ENCODE results near the gene MAGI2.
"Not testable (repeated sequence)": the region's sequence is repeated elsewhere in the genome, so short reads cannot be mapped to it uniquely, and the experiment has no call there.

MAGI2 gene

DNA sequence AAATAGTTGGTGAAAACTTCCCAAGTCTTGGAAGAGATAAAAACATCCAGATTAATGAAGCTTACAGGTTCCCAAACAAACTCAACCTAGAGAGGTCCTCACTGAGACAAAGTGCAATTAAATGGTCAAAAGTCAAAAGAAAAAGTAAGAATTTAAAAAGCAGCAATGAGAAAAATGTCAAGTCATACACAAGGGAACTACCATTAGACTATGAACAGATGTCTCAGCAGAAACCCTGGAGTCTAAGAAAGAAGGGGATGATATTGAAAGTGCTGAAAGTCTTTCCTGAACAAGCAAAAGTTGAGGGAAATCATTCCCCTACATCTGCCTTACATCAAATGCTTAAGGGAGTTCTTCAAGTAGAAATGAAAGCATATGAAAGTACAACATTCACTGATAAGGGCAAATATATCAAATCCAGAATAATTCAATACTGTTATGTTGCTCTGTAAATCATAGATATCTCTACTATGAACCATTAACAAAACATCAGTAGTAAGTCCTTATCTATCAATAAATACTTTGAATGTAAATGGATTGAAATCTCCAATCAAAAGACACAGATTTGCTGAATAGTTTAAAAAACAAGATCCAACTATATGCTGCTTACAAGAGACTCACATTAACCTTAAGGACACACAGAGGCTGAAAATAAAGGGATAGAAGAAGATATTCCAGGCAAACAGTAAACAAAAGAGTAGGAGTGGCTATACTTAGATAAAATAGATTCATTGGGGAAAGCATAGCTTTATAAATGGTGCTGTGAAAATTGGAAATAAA, 1205.4 kb downstream of the MAGI2 start:
- DNase-seq: no peak

DNA sequence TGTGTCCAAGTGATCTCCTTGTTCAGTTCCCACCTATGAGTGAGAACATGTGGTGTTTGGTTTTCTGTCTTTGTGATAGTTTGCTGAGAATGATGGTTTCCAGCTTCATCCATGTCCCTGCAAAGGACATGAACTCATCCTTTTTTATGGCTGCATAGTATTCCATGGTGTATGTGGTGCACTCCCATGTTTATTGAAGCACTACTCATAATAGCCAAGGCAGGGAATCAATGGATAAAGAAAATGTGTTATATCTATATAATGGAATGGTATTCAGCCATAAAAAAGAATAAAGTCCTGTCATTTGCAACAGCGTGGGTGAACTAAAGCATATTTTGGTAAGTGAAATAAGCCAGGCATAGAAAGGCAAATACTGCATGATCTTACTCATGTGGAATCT, 1213.3 kb downstream of the MAGI2 start:
- not testable (repeated sequence) for DNase-seq

DNA sequence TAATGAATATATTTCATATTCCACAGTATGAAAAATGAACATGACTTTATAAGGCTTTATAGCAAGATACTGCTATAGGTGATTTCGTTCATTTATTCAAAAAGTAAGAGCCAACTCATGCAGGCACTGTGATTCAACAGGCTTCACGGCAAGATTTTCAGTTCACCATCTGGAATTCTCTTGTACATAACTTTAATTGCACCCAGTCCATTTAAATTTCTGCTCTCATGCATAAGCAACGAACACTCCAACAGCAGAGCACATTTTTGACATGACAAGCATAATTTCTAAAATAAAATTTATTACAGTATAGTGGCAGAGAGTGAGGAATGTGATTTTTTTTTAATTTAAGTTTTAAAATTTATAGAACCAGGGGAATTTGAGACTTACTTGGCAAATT, 1218.8 kb downstream of the MAGI2 start:
- DNase-seq: no peak

DNA sequence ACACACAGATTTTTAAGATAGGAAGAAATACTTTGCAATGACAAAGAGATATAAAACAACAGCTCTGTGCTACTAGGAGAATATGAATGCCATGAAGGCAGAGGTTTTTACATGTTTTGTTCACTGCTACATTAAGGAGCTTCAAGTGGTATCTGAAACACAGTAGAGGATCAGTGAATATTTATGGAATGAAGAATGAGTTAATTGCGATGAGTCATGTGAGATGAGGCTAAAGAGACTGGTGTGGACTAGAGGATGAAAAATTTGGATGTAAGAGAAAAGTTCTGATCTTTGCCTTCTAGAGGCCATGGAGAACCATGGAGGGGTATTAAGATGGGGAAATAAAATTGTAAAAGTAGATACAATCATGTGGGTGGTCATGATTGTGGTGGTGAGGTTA, 1220.7 kb downstream of the MAGI2 start:
- no peak for DNase-seq

DNA sequence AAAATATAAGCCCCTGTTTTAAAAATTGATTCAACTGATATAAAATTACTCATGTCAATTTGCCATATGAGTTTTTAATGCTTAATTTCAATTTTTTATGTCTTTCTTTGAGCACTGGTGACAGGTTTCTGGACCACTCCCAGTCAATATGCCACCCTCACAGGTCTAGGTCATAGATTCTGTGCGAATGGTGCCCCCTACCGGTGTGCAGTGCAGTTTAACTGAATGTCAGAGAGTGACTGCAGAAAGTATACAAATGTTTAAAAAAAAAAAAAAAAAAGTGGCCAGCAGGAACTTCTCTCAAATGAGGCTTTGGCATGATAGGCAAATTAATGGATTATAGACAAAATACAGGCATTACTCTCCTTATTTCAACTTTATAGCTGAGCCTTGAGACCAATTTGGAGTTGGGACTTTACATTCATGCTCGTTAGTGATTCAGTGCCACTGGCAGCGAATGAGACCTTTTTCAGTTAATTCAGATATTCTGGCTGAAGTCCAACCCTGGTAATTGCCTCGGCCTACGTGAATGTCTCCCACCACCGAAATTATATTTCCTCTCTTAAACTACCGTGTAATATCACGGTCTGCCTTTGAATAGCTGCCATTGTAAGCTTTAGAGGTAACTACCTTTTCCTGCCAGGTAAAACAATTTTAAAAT, 1227.3 kb downstream of the MAGI2 start:
- DNase-seq: no peak

DNA sequence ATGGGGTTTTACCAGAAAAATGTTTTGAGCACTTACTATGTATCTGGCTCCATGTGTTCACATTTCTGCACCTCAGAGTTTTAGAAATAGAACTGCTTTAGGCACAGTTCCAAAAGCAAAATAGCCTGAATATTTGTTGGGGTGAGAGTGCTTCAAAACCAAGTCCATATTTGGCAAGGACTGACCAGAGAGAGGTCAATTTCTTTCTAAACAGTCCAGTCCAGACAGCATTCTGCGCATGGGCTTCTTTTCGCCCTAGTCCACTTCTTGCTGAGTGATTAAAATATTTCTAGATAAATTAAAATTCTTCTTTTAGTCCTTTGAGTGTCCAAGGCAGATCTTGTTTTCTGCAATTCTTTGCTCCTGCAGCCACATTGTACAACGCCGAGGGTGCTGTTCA, 1227.9 kb downstream of the MAGI2 start:
- DNase-seq: no peak

DNA sequence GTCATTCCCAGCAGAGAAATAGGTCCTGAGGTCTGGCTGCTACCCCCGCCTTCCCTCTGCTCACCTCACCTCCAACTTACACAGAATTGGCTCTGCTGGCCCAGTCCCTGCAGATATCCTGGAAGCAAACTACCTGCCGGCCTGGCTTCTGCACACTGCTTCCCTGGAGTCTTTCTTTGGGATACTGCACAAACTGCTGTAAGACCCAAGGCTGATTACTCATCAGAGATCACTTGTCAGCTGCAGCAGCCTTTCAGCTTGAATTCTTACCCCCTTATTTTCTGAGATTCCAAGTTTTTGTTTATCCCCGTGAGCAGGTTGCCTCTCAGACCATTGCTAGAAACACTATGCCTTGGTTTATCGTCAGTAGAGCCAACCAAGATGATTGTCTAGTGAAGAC, 1228.5 kb downstream of the MAGI2 start:
- no peak for DNase-seq

DNA sequence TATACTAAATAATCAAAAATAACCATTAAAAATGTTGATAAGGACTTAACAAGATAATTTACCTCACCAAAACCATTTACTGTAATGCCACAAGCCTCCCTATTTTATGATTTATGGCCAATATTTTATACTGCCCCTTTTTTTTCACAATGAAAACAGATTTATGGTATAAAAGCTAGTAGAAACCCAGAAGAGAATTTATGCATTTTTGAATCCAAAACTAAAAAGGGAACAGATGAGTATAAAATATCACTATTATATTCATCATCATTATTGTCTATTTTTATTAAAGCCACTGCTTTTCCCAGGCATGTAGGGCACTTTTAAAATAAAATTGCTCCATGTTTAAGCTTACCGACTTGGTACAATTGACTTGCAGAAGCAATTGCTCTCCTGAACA, 1229.9 kb downstream of the MAGI2 start:
- DNase-seq: no peak

DNA sequence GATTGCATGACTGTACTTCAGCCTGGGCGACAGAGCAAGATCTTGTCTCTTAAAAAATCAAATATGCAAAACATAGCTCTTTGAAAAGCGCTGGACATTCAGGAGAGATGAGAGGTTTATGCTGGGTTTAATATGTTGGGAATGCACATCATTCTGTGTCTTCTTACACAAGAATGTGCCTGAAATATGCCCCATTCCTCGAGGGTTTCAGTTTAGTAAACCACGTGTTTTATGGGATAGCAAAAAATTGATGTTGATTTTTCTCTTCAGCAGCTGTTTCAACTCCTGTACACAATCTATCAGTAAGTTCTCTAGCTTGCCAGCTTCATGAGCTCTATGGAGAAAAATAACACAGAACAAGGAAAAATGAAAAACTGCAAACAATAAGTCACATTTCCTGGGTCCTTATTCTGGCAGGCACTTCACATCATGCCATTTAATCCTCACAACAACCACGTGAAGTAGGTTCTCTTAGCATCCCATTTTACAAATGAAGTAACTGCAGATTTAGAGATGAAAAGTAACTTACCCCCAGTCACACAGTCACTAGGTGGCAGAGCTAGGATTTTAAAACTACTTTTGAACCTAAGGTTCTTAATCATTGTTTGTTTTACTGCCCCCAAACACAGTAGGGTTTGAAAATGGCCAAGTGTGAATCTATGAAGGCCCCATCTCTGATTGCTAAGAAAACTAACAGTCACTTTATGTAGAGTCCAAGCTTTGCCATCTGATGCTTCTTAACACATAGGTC, 1231.3 kb downstream of the MAGI2 start:
- DNase-seq: no peak

DNA sequence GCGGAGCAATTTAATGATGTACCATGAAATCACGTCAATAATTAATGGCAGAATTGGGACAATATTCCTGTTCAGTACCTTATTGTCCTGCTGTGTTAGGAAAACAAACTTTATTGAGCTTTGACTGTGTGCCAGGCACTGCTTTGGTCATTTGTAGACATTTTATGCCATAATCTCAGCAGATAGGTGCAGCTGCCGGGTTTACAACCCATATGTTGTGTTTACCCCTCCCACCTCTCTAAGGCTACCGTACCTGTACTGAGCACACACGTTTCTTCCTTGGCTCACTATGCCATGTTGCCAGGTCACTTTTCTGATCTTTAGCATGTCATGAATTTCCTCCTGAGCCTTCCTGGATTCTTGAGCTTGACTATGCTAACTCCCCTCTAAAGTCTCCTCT, 1232.7 kb downstream of the MAGI2 start:
- no peak for DNase-seq

DNA sequence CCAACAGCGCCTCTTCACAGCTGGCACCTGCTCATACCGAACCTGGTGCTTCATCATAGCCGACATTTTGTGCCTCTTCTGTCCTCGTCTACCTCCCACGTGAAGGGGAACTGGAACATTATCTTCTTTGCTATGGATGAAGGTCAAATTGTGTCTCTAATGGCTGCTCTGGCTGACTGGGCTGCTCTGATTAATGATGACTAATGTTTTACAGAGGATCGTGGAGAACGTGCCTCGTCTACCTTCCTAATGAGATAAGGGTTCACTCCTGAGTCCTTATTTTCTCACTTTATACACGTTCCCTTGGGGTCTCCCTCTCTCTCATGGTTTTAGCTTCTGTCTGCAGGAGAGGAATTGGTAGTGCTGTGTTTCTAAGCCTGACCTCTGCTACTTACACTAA, 1234.6 kb downstream of the MAGI2 start:
- DNase-seq: no peak

DNA sequence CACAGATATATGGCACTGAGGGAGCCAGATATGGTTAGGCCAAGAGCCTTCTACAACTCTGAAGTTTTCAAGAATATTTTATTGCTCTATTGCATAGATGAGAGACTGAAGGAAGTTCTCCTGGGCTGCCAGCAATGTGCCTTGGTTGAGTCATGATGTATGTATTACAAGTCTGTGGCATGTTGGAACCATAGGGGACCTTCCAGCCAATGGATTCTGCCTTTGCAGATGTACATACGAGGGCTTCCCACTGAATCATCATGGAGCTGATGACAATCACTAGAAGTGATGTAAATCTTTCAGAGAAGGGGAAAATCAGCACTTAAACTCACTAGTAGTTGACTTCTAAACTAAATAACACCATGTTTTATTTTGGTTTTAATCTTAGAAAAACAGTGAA, 1235.4 kb downstream of the MAGI2 start:
- DNase-seq: no peak

DNA sequence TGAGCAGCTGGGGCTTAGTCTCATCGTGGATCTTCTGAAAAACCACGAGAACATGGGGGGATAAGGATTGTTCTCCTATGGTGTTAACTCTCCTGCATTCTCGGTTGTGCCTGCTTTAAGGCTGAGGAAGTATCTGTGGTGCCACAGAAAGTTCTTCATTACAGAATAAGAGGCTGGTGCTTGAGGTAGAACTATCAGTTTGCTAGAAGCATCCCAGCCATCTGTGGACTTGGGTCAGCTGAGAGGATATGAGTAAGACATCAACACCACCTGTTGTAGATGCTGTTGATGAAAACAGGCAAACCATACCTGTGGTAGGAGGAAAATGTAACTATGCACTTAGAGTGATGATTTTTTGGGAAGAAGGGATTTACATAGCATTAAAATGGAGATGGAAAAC, 1238.3 kb downstream of the MAGI2 start:
- DNase-seq: no peak

DNA sequence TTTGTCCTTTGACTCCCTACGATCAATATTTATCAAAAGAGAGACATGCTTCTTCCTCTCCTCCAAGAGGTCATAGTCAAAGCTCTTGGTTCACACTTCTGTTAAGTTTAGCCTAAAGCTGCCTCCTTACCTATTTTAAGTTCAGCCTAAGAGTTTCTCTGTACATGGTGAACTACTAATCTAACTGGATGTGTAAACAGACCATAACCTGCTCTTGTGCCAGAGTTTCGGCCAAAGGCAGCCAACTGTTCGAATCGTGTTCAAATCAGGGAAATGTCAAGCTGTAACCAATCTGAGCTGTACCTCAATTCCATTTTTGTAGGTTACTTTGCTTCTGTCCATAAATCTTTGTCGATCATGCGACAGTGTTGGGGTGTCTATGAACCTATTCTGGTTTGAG, 1240.1 kb downstream of the MAGI2 start:
- no peak for DNase-seq

DNA sequence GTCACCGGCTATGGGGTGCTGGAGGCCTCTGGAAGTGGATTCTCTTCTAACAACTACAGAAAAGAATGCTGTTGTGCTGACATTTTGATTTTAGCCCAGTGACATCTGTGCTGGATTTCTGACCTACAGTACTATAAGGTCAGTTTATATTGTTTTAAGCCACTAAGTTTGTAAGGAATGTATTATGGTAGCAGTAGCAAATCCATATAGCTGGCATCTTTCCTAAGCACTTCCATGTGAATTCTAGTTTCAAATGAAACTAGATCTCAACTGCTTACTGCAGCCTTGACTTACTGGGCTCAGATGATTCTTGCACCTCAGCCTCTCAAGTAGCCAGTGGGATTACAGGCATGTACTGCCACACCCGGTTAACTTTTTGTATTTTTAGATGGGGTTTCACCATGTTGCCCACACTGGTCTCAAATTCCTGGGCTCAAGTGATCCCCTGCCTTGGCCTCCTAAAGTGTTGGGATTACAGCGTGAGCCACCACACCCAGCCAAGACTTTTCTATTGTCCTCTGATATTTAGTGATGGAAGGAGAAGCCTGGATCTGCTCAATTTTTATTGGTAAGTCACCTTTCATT, 1240.9 kb downstream of the MAGI2 start:
- no peak for DNase-seq

DNA sequence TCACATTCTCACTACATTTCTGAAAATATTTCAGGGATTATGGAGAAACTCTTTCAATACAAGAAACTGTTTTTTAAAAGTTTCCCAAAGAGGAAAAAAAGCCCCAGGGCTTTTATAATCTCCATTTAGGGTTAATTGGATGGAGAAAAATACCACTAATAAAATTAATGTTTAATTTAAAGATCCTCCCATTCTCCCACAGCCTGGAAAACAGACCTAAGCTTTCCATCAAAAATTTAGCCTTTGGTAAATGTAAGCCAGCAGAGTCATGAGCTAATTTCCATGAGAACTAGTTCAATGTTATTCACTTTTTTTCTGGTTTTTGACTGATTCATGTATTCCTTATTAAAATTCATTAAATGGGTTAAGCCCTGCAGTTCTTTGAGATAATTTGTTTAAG, 1246.2 kb downstream of the MAGI2 start:
- no peak for DNase-seq

DNA sequence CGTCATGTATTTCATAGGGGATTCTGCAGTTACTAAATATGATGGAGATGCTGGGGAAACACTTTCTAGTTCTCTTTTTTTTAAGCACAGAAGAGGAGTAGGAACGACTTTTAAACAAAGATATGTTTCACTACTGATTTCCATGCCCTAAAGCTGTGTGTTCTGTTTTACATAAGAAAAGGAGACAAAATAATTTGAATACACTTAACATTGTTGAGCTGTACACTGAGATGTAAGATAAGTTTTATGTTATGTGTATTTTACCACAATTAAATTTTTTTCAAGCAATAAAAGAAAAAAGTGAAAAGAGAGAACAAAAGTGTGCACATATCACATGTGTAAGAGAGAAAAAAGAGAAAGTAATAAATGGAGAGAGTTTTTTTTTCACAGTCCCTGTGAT, 1246.7 kb downstream of the MAGI2 start:
- DNase-seq: no peak

DNA sequence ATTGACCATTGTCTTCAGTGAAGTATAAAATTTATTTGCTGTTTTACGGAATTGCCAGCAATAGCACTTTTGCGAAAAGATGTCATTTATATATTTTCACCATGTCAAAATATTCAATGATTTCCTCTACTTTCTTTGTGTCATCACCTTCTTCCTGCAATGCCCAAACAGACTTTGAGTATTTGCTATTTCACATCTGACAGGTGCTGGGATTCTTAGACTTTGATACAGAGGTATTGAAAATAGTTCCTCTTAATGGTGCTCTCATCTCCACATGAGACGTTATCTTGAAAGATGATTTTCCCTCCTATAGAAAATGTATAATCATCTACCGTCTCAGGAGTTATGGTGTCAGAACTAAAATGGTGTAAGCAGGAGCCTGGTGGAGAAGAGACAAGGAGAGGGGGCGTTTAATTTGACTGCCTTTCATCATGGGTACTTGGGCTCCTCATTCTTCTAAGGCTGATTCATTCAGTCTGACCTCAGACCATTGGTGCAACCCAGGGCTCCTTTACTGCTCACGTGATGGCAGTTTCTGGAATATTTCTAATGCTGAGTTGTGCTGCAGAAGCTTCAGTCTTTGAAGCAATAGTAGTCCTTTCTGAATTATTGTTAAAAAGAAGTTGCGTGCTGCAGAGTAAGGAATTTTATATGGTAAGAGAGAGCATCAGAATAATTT, 1250.3 kb downstream of the MAGI2 start:
- DNase-seq: no peak

DNA sequence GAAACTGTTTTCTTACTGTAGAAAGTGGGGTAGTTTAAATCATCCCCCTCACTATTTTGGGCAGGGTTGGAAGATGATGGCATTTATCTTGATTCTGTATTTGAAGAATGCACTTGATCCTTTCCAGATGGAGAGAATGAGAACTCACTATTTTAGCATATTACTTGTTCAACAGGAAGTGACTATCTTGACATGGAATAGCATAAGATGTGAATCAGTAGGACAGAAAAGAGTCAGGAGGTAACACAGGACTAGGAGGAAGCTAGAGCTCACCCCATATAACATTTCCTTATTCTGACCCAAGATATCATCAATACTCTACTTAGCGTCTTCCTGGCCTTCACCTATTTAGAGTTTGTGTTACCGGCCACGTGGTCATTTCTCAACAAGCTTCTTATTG, 1254.7 kb downstream of the MAGI2 start:
- DNase-seq: no peak

DNA sequence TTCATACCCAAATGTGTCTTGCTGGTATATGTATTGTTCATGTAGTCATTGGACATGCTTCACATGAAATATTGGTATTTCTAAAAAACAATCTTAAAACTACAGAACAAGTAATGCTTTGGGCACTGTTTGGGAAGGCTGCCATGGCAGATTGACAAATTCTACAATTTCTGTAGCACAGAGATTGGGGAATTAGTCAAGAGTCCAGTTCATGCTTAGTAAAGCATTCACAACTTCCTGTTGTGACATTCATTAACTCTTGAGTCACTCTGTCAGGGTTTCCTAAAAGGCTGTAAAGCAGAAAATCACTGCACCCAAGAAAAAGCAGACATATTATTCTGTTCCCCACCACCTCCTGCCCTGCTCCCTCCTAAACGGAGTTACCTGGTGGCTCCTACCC, 1256.0 kb downstream of the MAGI2 start:
- DNase-seq: no peak

DNA sequence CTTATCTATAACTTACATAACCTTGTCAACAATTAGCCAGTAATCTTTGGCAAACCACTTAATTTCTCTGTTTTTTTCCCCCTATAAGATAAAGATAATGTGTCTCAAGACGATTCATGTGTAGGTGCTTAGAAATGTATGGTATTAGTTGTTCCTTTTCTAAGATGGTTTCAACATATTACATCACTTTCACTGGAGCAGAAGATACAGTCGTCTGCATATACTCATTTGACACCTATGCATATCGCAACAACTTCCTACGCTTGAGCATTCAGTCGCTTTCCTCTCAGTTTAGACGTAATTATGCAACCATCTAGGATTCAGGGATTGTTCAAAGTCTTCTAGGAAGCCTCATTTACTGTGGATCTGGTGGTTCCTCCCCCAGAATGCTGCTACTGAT, 1258.2 kb downstream of the MAGI2 start:
- no peak for DNase-seq

DNA sequence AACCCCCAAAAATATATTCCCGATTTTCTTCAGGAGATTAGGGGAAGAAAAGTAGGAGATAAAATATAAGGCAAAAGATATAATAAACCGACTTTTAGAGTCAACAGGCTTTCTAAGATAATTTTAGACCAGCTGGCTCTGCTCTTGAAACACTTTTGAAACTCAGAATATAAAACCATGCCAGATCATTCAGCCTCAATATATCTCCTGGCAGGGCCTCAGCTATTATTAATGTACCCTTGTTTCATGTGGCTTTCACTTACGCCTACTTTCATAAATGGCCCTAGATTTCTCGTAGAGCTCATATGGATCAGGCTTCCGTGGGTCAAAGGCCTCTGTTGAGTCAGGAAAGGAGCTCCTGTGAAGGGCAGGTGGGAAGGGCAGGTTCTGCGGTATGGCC, 1258.9 kb downstream of the MAGI2 start:
- no peak for DNase-seq

DNA sequence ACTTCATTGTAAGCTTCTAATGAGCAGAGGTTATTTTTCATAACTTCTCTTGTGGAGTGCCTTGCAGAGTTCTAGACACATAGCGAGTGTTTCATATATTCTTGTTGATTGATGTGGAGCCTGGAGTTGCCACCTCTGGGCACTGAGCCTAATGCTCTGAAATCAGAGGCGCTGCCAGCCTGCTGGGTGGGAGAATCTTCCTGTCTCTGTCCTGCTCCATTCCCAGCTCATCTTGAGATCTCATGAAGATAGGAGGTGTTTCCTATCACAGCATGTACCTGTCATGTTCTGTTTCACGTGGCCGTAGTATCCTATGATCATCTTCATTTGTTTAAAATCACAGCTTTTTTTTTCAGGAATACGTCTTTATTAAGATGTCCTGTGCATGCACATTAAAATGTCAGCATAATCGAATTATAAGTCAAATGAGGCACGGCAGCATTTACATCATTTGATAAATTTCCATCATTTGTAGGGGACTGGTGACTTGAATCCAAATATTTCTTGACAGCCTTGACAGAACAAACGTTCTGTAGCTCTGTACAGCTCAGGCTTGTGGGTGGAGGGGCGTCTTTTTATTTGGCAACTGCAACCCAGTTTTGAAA, 1261.9 kb downstream of the MAGI2 start:
- DNase-seq: no peak
